Measurements from ENCODE around the gene GLCE.
"Not testable (repeated sequence)": the region's sequence is repeated elsewhere in the genome, so short reads cannot be mapped to it uniquely, and the experiment has no call there.

GLCE gene

GRCh38 chr15:69161079-69161877 lies 843 bp downstream of the GLCE start:
- no peak for DNase-seq

GRCh38 chr15:69161878-69162213 lies 1.4 kb downstream of the GLCE start:
- DNase-seq: no peak

GRCh38 chr15:69163141-69163669 lies 2.8 kb downstream of the GLCE start:
- no peak for DNase-seq

GRCh38 chr15:69164807-69165636 lies 4.6 kb downstream of the GLCE start:
- no peak for DNase-seq

- no peak for DNase-seq
Observed at GRCh38 chr15:69165637-69166025, 5.2 kb downstream of the GLCE start.

- DNase-seq: no peak
Observed at GRCh38 chr15:69167218-69167846, 6.9 kb downstream of the GLCE start.

- not testable (repeated sequence) for DNase-seq
Observed at GRCh38 chr15:69168361-69168760, 7.9 kb downstream of the GLCE start.

GRCh38 chr15:69169540-69169939 lies 9.1 kb downstream of the GLCE start:
- DNase-seq: not testable (repeated sequence)

- DNase-seq: no peak
Observed at GRCh38 chr15:69170597-69170996, 10.2 kb downstream of the GLCE start.

GRCh38 chr15:69172847-69173246 lies 12.4 kb downstream of the GLCE start:
- no peak for DNase-seq

- no peak for DNase-seq
Observed at GRCh38 chr15:69175536-69175935, 15.1 kb downstream of the GLCE start.

GRCh38 chr15:69181424-69181823 lies 21.0 kb downstream of the GLCE start:
- DNase-seq: no peak

- DNase-seq: no peak
Observed at GRCh38 chr15:69185216-69185615, 24.8 kb downstream of the GLCE start.

GRCh38 chr15:69185706-69186105 lies 25.3 kb downstream of the GLCE start:
- no peak for DNase-seq

GRCh38 chr15:69189157-69189556 lies 28.7 kb downstream of the GLCE start:
- no peak for DNase-seq

GRCh38 chr15:69190091-69190490 lies 29.7 kb downstream of the GLCE start:
- DNase-seq: no peak

GRCh38 chr15:69190504-69190903 lies 30.1 kb downstream of the GLCE start:
- no peak for DNase-seq

GRCh38 chr15:69194025-69194827 lies 33.8 kb downstream of the GLCE start:
- DNase-seq: no peak

GRCh38 chr15:69194854-69195253 lies 34.4 kb downstream of the GLCE start:
- no peak for DNase-seq

- no peak for DNase-seq
Observed at GRCh38 chr15:69200832-69201745, 40.7 kb downstream of the GLCE start.

GRCh38 chr15:69206079-69206478 lies 45.6 kb downstream of the GLCE start:
- no peak for DNase-seq

GRCh38 chr15:69209661-69210060 lies 49.2 kb downstream of the GLCE start:
- no peak for DNase-seq
